Endothelial cell (in vitro differentiated cells): ENCODE results near the gene AK8. TPM values are rescaled to one million over a fixed set of nuclear protein-coding genes. Genes with fewer than 3 reads are reported as not detected.
A peak's percentile ranks its signal among the peaks of the same experiment; 100 is the strongest.

Experiments used
- DNase-seq: peaks from one replicate; pipeline ENCODE4 v3.0.0; 2021; ENCODE audit warnings: low spot score
- H3K27ac Mint-ChIP-seq: one replicate; pipeline ENCODE4 v1.8.0; 2021; ENCODE audit warnings: mixed read lengths, inconsistent platforms; ENCODE audit not compliant: unreplicated experiment
- H3K27me3 Mint-ChIP-seq: one replicate; pipeline ENCODE4 v1.8.0; 2021; ENCODE audit warnings: mild to moderate bottlenecking, moderate library complexity, mixed read lengths, inconsistent platforms; ENCODE audit not compliant: unreplicated experiment
- H3K36me3 Mint-ChIP-seq: one replicate; pipeline ENCODE4 v1.8.0; 2021; ENCODE audit warnings: mild to moderate bottlenecking, low read depth, mixed read lengths, inconsistent platforms; ENCODE audit not compliant: unreplicated experiment
- H3K4me1 Mint-ChIP-seq: one replicate; pipeline ENCODE4 v1.8.0; 2021; ENCODE audit warnings: mild to moderate bottlenecking, mixed read lengths, inconsistent platforms; ENCODE audit not compliant: unreplicated experiment
- H3K4me3 Mint-ChIP-seq: one replicate; pipeline ENCODE4 v1.8.0; 2021; ENCODE audit warnings: mild to moderate bottlenecking, mixed read lengths, inconsistent platforms; ENCODE audit not compliant: unreplicated experiment
- H3K9me3 Mint-ChIP-seq: one replicate; pipeline ENCODE4 v1.8.0; 2021; ENCODE audit warnings: mixed read lengths, inconsistent platforms; ENCODE audit not compliant: unreplicated experiment
- CTCF ChIP-seq: fragments of 200-600 bp; sonication (generic); IDR thresholded peaks from one replicate; pipeline ENCODE4 v1.5.0; 2021; ENCODE audit warnings: antibody characterized with exemption; ENCODE audit not compliant: unreplicated experiment
- total RNA-seq: library from RNA; stranded (reverse); fragmentation: NEBNext Ultra II Directional; extraction: Animal tissue kit (Norgen Biotek cat#: 25700); gene quantifications from one replicate; pipeline ENCODE4 v1.2.1, GENCODE V29; 2021; ENCODE audit not compliant: unreplicated experiment

The AK8 gene
- total RNA-seq, 1 donor from 2014 or later = 2.0 TPM

DNA sequence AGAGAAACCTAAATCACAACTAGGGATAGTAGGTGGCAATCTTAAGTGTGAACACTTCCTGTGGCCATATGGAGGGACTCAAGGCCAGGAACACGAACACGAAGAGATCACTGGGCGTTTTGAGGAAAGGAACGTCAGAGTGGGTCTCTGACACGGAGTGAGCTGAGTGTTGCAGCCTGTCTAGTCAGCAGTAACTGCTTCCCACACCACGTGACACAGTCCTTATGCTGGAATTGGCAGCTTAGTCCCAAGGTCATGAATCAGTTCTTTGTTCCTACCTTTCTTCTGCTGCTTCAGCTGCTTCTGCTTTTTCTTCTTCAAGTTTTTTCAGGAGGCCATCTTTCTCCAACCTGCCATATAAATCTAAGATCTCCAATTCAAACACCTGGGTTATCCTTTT lies 18.8 kb upstream of the AK8 start:
- TF ChIP-seq CTCF = no peak
- Mint-ChIP-seq H3K4me3 (peak overlapping the region; percentile 5), H3K27me3 (peaks cover 2% of the 10 kb centered on the region), H3K9me3 (no peaks in the 10 kb centered on the region), H3K36me3 (peaks cover 57% of the 10 kb centered on the region), H3K27ac (no peak overlapping the region), H3K4me1 (peaks cover 4% of the 10 kb centered on the region)
- DNase-seq = no peak

DNA sequence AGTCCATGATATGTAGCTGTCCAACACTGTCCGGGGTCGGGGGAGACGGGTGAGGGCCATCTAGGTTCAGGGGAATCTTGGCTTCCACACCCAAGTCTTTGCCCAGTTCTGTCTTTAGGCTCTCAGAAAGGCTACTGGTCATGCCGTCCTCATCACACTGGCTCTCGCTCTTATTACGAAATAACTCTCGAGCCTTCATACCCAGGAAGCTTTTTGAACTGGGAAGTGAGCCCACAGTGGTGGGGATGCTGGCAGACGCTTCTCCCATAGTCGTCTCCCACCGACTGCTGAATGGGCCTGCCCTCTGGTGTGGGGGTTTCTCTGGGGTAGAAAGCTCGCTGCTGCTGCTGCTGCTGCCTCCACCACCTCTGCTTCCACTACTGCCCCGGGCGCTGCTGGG lies 18.2 kb upstream of the AK8 start:
- H3K27me3 Mint-ChIP-seq = peaks cover 2% of the 10 kb centered on the region
- no peaks in the 10 kb centered on the region for H3K9me3 Mint-ChIP-seq
- no peak overlapping the region for H3K4me3 Mint-ChIP-seq
- H3K27ac Mint-ChIP-seq = no peak overlapping the region
- peaks cover 4% of the 10 kb centered on the region for H3K4me1 Mint-ChIP-seq
- DNase-seq = no peak
- peaks cover 52% of the 10 kb centered on the region for H3K36me3 Mint-ChIP-seq
- TF ChIP-seq CTCF = no peak

GRCh38 chr9:132894862-132895835 lies 17.1 kb upstream of the AK8 start:
- no peaks in the 10 kb centered on the region for H3K9me3 Mint-ChIP-seq
- no peak for DNase-seq
- H3K27ac Mint-ChIP-seq = no peak overlapping the region
- no peak for TF ChIP-seq CTCF
- H3K4me1 Mint-ChIP-seq = peaks cover 4% of the 10 kb centered on the region
- H3K36me3 Mint-ChIP-seq = peaks cover 44% of the 10 kb centered on the region
- H3K27me3 Mint-ChIP-seq = peaks cover 4% of the 10 kb centered on the region
- peak overlapping the region; percentile 5 for H3K4me3 Mint-ChIP-seq

GRCh38 chr9:132894346-132894745 lies 16.3 kb upstream of the AK8 start:
- H3K9me3 Mint-ChIP-seq = no peaks in the 10 kb centered on the region
- no peak overlapping the region for H3K27ac Mint-ChIP-seq
- DNase-seq = no peak
- H3K4me3 Mint-ChIP-seq = no peak overlapping the region
- H3K36me3 Mint-ChIP-seq = peaks cover 44% of the 10 kb centered on the region
- peaks cover 4% of the 10 kb centered on the region for H3K4me1 Mint-ChIP-seq
- H3K27me3 Mint-ChIP-seq = peaks cover 4% of the 10 kb centered on the region
- no peak for TF ChIP-seq CTCF

DNA sequence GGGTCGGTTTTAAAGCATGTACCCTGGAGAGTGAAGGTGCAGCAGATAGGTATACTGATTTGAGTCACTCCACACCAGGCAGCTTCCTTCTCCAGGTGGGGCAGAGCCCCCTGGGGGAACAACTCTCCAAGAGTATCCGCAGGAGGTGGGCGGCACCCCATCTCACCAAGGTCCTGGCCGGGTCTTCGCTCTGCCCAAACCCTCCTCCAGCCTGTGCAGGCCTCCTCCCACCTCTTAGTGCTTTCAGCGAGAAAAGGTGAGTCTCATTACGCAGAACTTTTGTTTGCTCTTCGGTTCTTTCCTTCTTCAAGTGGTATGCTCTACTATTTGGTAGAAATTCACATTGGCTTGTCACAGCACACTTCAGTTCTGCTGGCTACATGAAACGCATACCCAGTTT lies 14.3 kb upstream of the AK8 start:
- DNase-seq = no peak
- H3K27ac Mint-ChIP-seq = no peak overlapping the region

More for the DNA sequence above, 14.3 kb upstream of the AK8 start:
- no peaks in the 10 kb centered on the region for H3K9me3 Mint-ChIP-seq
- H3K27me3 Mint-ChIP-seq = peaks cover 3% of the 10 kb centered on the region
- peaks cover 4% of the 10 kb centered on the region for H3K4me1 Mint-ChIP-seq
- peaks cover 36% of the 10 kb centered on the region for H3K36me3 Mint-ChIP-seq
- no peak for TF ChIP-seq CTCF
- H3K4me3 Mint-ChIP-seq = no peak overlapping the region
